B cell (primary cell): ENCODE data around the gene PRKN. TPM values are rescaled to one million over a fixed set of nuclear protein-coding genes. Genes with fewer than 3 reads are reported as not detected.

ENCODE experiments used
- ATAC-seq: fragments of 200-7000 bp; cut with Tn5 transposase; one replicate; pipeline ENCODE4 v1.10.0; 2021; ENCODE audit warnings: low read depth, mild to moderate bottlenecking, moderate number of reproducible peaks, moderate library complexity
- CTCF ChIA-PET: fragments of 350-600 bp; sonication (Branson Sonifier 250); formaldehyde crosslinking; loops from one replicate; lab custom pipeline; 2021; ENCODE audit warnings: antibody characterized with exemption, inconsistent platforms; lab: Charles Lee
- POLR2A ChIA-PET: fragments of 350-600 bp; sonication (Branson Sonifier 250); formaldehyde crosslinking; loops from one replicate; lab custom pipeline; 2021; ENCODE audit warnings: antibody characterized with exemption; lab: Charles Lee
- DNase-seq: peaks from one replicate; pipeline ENCODE4 v3.0.0; 2013
- H2AFZ ChIP-seq: 2 replicates; pipeline ENCODE4 v1.6.1; 2012; ENCODE audit warnings: mild to moderate bottlenecking, low read depth, low read length; ENCODE audit not compliant: insufficient read depth, poor library complexity, severe bottlenecking
- H3K27ac ChIP-seq, 2 donors: 1 replicate in 1 of 2; 2 replicates in 1 of 2; pipeline ENCODE4 v1.5.1; 2012 to 2013; ENCODE audit warnings: low read length in 2 of 2, mild to moderate bottlenecking in 2 of 2, moderate library complexity in 1 of 2
- H3K27me3 ChIP-seq, 4 experiments: fragments of 200-600 bp in 1 of 4; sonication (generic) in 1 of 4; replicated peaks in 1 of 4; 1 replicate in 2 of 4; 2 replicates in 2 of 4; pipeline versions ENCODE4 v1.6.1 to v1.7.0; 2013 to 2016; ENCODE audit warnings: low read length in 3 of 4, mild to moderate bottlenecking in 2 of 4, mixed read lengths in 1 of 4, moderate library complexity in 1 of 4; ENCODE audit not compliant: insufficient read depth in 4 of 4, control insufficient read depth in 3 of 4; ENCODE audit errors: control extremely low read depth in 1 of 4
- H3K36me3 ChIP-seq, 2 experiments: replicated peaks in 1 of 2; 1 replicate in 1 of 2; 2 replicates in 1 of 2; pipeline versions ENCODE4 v1.6.1 to v1.7.1; 2013; ENCODE audit warnings: low read length in 1 of 2; ENCODE audit not compliant: insufficient read depth in 2 of 2, control insufficient read depth in 1 of 2; ENCODE audit errors: control extremely low read depth in 1 of 2, extremely low read depth in 1 of 2
- H3K4me1 ChIP-seq, 2 donors: fragments of 200-600 bp in 1 of 2; sonication (generic) in 1 of 2; 1 replicate in 1 of 2; 2 replicates in 1 of 2; pipeline versions ENCODE4 v1.5.1 to v1.6.1; 2013 to 2017; ENCODE audit warnings: low read length in 2 of 2; ENCODE audit not compliant: control insufficient read depth in 2 of 2, insufficient read depth in 2 of 2
- H3K4me2 ChIP-seq: replicated peaks from 2 replicates; pipeline ENCODE3; 2012; ENCODE audit warnings: mild to moderate bottlenecking, low read depth, low read length; ENCODE audit not compliant: poor library complexity, severe bottlenecking
- H3K4me3 ChIP-seq, 5 experiments: fragments of 200-600 bp in 1 of 5; sonication (generic) in 1 of 5; 1 replicate in 3 of 5; 2 replicates in 2 of 5; pipeline versions ENCODE4 v1.5.1 to v1.7.0; 2011 to 2016; ENCODE audit warnings: low read length in 4 of 5, mild to moderate bottlenecking in 4 of 5, low read depth in 2 of 5, control low read depth in 1 of 5, moderate library complexity in 1 of 5; ENCODE audit not compliant: insufficient read depth in 1 of 5; ENCODE audit errors: control extremely low read depth in 1 of 5, extremely low read depth in 1 of 5
- H3K79me2 ChIP-seq: fragments of 200-600 bp; sonication (generic); one replicate; pipeline ENCODE4 v1.6.0; 2016; ENCODE audit warnings: low read length; ENCODE audit not compliant: control insufficient read depth, insufficient read depth
- H3K9ac ChIP-seq: fragments of 200-600 bp; sonication (generic); 2 replicates; pipeline ENCODE4 v1.6.1; 2017; ENCODE audit warnings: mild to moderate bottlenecking, low read length, moderate library complexity
- H3K9me3 ChIP-seq, 3 donors: one replicate each; pipeline versions ENCODE4 v1.6.1 to v1.7.1; 2013; ENCODE audit warnings: low read length in 2 of 3; ENCODE audit not compliant: control insufficient read depth in 2 of 3, insufficient read depth in 1 of 3; ENCODE audit errors: control extremely low read depth in 1 of 3
- H4K20me1 ChIP-seq: 2 replicates; pipeline ENCODE4 v1.6.0; 2012; ENCODE audit warnings: mild to moderate bottlenecking, low read length; ENCODE audit not compliant: insufficient read depth, control insufficient read depth, poor library complexity, severe bottlenecking
- H3K27ac Mint-ChIP-seq: one replicate; pipeline ENCODE4 v1.8.0; 2021; ENCODE audit warnings: mixed read lengths
- H3K27me3 Mint-ChIP-seq: one replicate; pipeline ENCODE4 v1.8.0; 2021; ENCODE audit warnings: mixed read lengths
- H3K4me1 Mint-ChIP-seq: one replicate; pipeline ENCODE4 v1.8.0; 2021; ENCODE audit warnings: mixed read lengths
- H3K4me3 Mint-ChIP-seq: one replicate; pipeline ENCODE4 v1.8.0; 2021; ENCODE audit warnings: mixed read lengths
- H3K9me3 Mint-ChIP-seq: one replicate; pipeline ENCODE4 v1.8.0; 2022; ENCODE audit warnings: mixed read lengths; ENCODE audit not compliant: insufficient read depth
- CTCF ChIP-seq: fragments of 200-600 bp; IDR thresholded peaks from one replicate; pipeline ENCODE4 v1.8.0; 2022; ENCODE audit warnings: antibody characterized with exemption, mild to moderate bottlenecking
- EZH2 ChIP-seq: IDR thresholded peaks from 2 replicates; pipeline ENCODE4 v1.6.1; 2012; ENCODE audit warnings: borderline replicate concordance, low read depth, mild to moderate bottlenecking, moderate library complexity, low read length; ENCODE audit not compliant: insufficient read depth, poor library complexity, severe bottlenecking
- WGBS: methylation state at CpG from one replicate; pipeline ENCODE4 v1.1.5; 2013; ENCODE audit warnings: missing lambda C conversion rate; ENCODE audit not compliant: insufficient coverage; 5-methylcytosine and 5-hydroxymethylcytosine counted together
- intact Hi-C: fragments of 100-400 bp; cut with micrococcal nuclease; formaldehyde crosslinking; loops from one replicate; pipeline ENCODE4 v1.10.0; 2022
- polyA plus RNA-seq: library from polyadenylated mRNA; depleted of rRNA; stranded (reverse); fragments of >200 nt; gene quantifications from 2 replicates; pipeline ENCODE4 v1.2.3, GENCODE V29; 2012
- total RNA-seq, 2 donors: library from RNA; stranded (reverse); fragments of 120-200 nt in 1 of 2; gene quantifications; 1 replicate in 1 of 2; 2 replicates in 1 of 2; pipeline versions ENCODE4 v1.2.3 to v1.2.4, GENCODE V29; 2013 to 2022

The PRKN gene
- total and polyA plus RNA-seq, 2 donors (not counting 1 experiment from before 2014, with no cell fraction given): 1.6 to 6.2 TPM

DNA sequence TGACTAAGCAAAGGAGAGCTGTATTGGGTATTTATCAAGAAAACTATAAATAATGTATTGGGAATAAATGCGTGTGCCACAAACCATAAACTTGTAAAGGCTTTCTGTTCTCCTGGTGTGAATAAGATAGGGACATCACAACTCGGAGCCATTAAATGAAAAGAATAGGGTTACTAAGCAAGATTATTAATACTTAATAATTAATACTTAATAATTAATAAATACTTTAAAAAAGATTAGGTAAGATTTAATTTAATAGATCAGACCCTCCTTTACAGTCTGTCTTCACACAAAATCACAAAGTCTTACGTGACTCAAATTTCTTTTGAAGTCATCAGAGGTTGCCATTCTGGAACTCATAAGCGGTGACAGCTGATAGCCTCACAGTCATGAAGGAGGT lies 648.9 kb downstream of the PRKN start:
- Mint-ChIP-seq H3K9me3 (peaks cover 12% of the 10 kb centered on the region), H3K4me1 (no peaks in the 10 kb centered on the region), H3K27me3 (no peaks in the 10 kb centered on the region), H3K27ac (no peak overlapping the region), H3K4me3 (no peak overlapping the region)
- no peak overlapping the region for H3K4me3 ChIP-seq
- H3K27me3 ChIP-seq: no peaks in the 10 kb centered on the region
- H3K36me3 ChIP-seq: no peaks in the 10 kb centered on the region
- no peak overlapping the region for H3K27ac ChIP-seq
- H4K20me1 ChIP-seq: no peaks in the 10 kb centered on the region
- no peak overlapping the region for H2AFZ ChIP-seq
- no CpG with 5 or more reads among the region's 4 CpGs for WGBS
- H3K4me1 ChIP-seq: no peaks in the 10 kb centered on the region
- ChIA-PET POLR2A (no interaction called here), CTCF (no interaction called here)
- intact Hi-C loops: no loop called here
- DNase-seq (no peak), ATAC-seq (no peak)
- no peaks in the 10 kb centered on the region for H3K9me3 ChIP-seq
- H3K9ac ChIP-seq: no peak overlapping the region
- H3K79me2 ChIP-seq: no peaks in the 10 kb centered on the region
- TF ChIP-seq EZH2 (no peak), CTCF (no peak)
- H3K4me2 ChIP-seq: no peak overlapping the region

GRCh38 chr6:162078126-162078525 lies 649.4 kb downstream of the PRKN start:
- Mint-ChIP-seq H3K27me3 (no peaks in the 10 kb centered on the region), H3K4me3 (no peak overlapping the region), H3K9me3 (peaks cover 12% of the 10 kb centered on the region), H3K4me1 (no peaks in the 10 kb centered on the region), H3K27ac (no peak overlapping the region)
- H3K27me3 ChIP-seq: no peaks in the 10 kb centered on the region
- no peak overlapping the region for H2AFZ ChIP-seq
- TF ChIP-seq CTCF (no peak), EZH2 (no peak)
- intact Hi-C loops: no loop called here
- no peak overlapping the region for H3K4me2 ChIP-seq
- ChIA-PET POLR2A (no interaction called here), CTCF (no interaction called here)
- no peaks in the 10 kb centered on the region for H3K36me3 ChIP-seq
- DNase-seq (no peak), ATAC-seq (no peak)
- H3K4me3 ChIP-seq: no peak overlapping the region
- no peaks in the 10 kb centered on the region for H3K79me2 ChIP-seq
- H3K9me3 ChIP-seq: no peaks in the 10 kb centered on the region
- no peak overlapping the region for H3K27ac ChIP-seq
- WGBS: 100% methylated on average over 2 of the region's 3 CpGs
- H4K20me1 ChIP-seq: no peaks in the 10 kb centered on the region
- no peak overlapping the region for H3K9ac ChIP-seq
- no peaks in the 10 kb centered on the region for H3K4me1 ChIP-seq
